Measurements from ENCODE around the gene AADACL4.
"Not testable (repeated sequence)": the region's sequence is repeated elsewhere in the genome, so short reads cannot be mapped to it uniquely, and the experiment has no call there.

Gene AADACL4

GRCh38 chr1:12649971-12650421, 6.1 kb downstream of the AADACL4 start:
- no peaks in the 10 kb centered on the region for H3K4me1 Mint-ChIP-seq
- H3K27me3 Mint-ChIP-seq = peaks cover 35 to 43% of the 10 kb centered on the region in 2 donors
- ATAC-seq (replicated peaks) (no peak), DNase-seq (no peak)
- no peaks in the 10 kb centered on the region for H3K36me3 Mint-ChIP-seq
- H3K9me3 Mint-ChIP-seq = no peaks in the 10 kb centered on the region
- H3K4me3 Mint-ChIP-seq = no peak overlapping the region
- H3K27ac Mint-ChIP-seq = no peak overlapping the region

GRCh38 chr1:12654004-12654567, 10.2 kb downstream of the AADACL4 start:
- peaks cover 36 to 41% of the 10 kb centered on the region in 2 donors for H3K27me3 Mint-ChIP-seq
- no peak overlapping the region for H3K4me3 Mint-ChIP-seq
- DNase-seq = no peak
- peaks cover 6% of the 10 kb centered on the region in 2 donors for H3K4me1 Mint-ChIP-seq
- H3K36me3 Mint-ChIP-seq = no peaks in the 10 kb centered on the region
- H3K9me3 Mint-ChIP-seq = no peaks in the 10 kb centered on the region
- ATAC-seq (replicated peaks) = no peak
- H3K27ac Mint-ChIP-seq = no peak overlapping the region

GRCh38 chr1:12654657-12655056, 10.8 kb downstream of the AADACL4 start:
- ATAC-seq (replicated peaks) = no peak
- no peak for DNase-seq
- H3K4me3 Mint-ChIP-seq = no peak overlapping the region
- no peaks in the 10 kb centered on the region for H3K36me3 Mint-ChIP-seq
- peaks cover 34 to 38% of the 10 kb centered on the region in 2 donors for H3K27me3 Mint-ChIP-seq
- H3K4me1 Mint-ChIP-seq = peaks cover 6 to 8% of the 10 kb centered on the region in 2 donors
- no peak overlapping the region for H3K27ac Mint-ChIP-seq
- no peaks in the 10 kb centered on the region for H3K9me3 Mint-ChIP-seq

- Mint-ChIP-seq H3K4me3 (no peak overlapping the region), H3K36me3 (no peaks in the 10 kb centered on the region), H3K4me1 (peaks cover 6 to 8% of the 10 kb centered on the region in 2 donors), H3K27me3 (peaks cover 28 to 30% of the 10 kb centered on the region in 2 donors), H3K27ac (no peak overlapping the region), H3K9me3 (no peaks in the 10 kb centered on the region)
- ATAC-seq (replicated peaks) (no peak), DNase-seq (no peak)
Observed at GRCh38 chr1:12656575-12656974, 12.7 kb downstream of the AADACL4 start.

GRCh38 chr1:12657060-12657884, 13.4 kb downstream of the AADACL4 start:
- Mint-ChIP-seq H3K4me1 (peaks cover 6 to 8% of the 10 kb centered on the region in 2 donors), H3K27me3 (peaks cover 23 to 25% of the 10 kb centered on the region in 2 donors), H3K9me3 (no peaks in the 10 kb centered on the region), H3K4me3 (no peak overlapping the region), H3K36me3 (no peaks in the 10 kb centered on the region), H3K27ac (no peak overlapping the region)
- ATAC-seq (replicated peaks) (no peak), DNase-seq (no peak)

- not testable (repeated sequence) for H3K27ac Mint-ChIP-seq; ATAC-seq (replicated peaks); DNase-seq; H3K4me3 Mint-ChIP-seq; H3K9me3 Mint-ChIP-seq; H3K36me3 Mint-ChIP-seq; H3K4me1 Mint-ChIP-seq
- H3K27me3 Mint-ChIP-seq = peaks cover 23 to 25% of the 10 kb centered on the region in 2 donors
Observed at GRCh38 chr1:12657885-12658512, 14.1 kb downstream of the AADACL4 start.

GRCh38 chr1:12658531-12659453, 14.9 kb downstream of the AADACL4 start:
- H3K27ac Mint-ChIP-seq = no peak overlapping the region
- H3K36me3 Mint-ChIP-seq = no peaks in the 10 kb centered on the region
- peak overlapping the region; percentile 1 to 31 for H3K4me3 Mint-ChIP-seq
- peaks cover 6 to 8% of the 10 kb centered on the region in 2 donors for H3K4me1 Mint-ChIP-seq
- peaks cover 3% of the 10 kb centered on the region in 2 donors for H3K9me3 Mint-ChIP-seq
- H3K27me3 Mint-ChIP-seq = peaks cover 23 to 28% of the 10 kb centered on the region in 2 donors
- ATAC-seq (replicated peaks) = peak; percentile 80 to 86
- DNase-seq = peak; percentile 49

- Mint-ChIP-seq H3K4me3 (no peak overlapping the region), H3K27ac (no peak overlapping the region), H3K4me1 (peaks cover 6 to 8% of the 10 kb centered on the region in 2 donors), H3K9me3 (peaks cover 3% of the 10 kb centered on the region in 2 donors), H3K36me3 (no peaks in the 10 kb centered on the region), H3K27me3 (peaks cover 18 to 28% of the 10 kb centered on the region in 2 donors)
- ATAC-seq (replicated peaks) = no peak
- no peak for DNase-seq
Observed at GRCh38 chr1:12661606-12662219, 17.8 kb downstream of the AADACL4 start.

- Mint-ChIP-seq H3K4me1 (peaks cover 6 to 8% of the 10 kb centered on the region in 2 donors), H3K27ac (no peak overlapping the region), H3K36me3 (no peaks in the 10 kb centered on the region), H3K9me3 (peaks cover 3% of the 10 kb centered on the region in 2 donors), H3K4me3 (no peak overlapping the region), H3K27me3 (peaks cover 14 to 23% of the 10 kb centered on the region in 2 donors)
- no peak for DNase-seq
- ATAC-seq (replicated peaks) = no peak
Observed at GRCh38 chr1:12662556-12662955, 18.7 kb downstream of the AADACL4 start.

GRCh38 chr1:12665511-12665910, 21.6 kb downstream of the AADACL4 start:
- no peak for DNase-seq
- Mint-ChIP-seq H3K27ac (no peak overlapping the region), H3K27me3 (peaks cover 0 to 7% of the 10 kb centered on the region in 2 donors), H3K9me3 (peaks cover 10 to 13% of the 10 kb centered on the region in 2 donors), H3K36me3 (no peaks in the 10 kb centered on the region), H3K4me3 (no peak overlapping the region), H3K4me1 (no peaks in the 10 kb centered on the region)
- ATAC-seq (replicated peaks) = no peak

- H3K4me1 Mint-ChIP-seq = no peaks in the 10 kb centered on the region
- H3K36me3 Mint-ChIP-seq = no peaks in the 10 kb centered on the region
- no peak overlapping the region for H3K4me3 Mint-ChIP-seq
- ATAC-seq (replicated peaks) = no peak
- no peak for DNase-seq
- peaks cover 10 to 13% of the 10 kb centered on the region in 2 donors for H3K9me3 Mint-ChIP-seq
- H3K27ac Mint-ChIP-seq = no peak overlapping the region
- H3K27me3 Mint-ChIP-seq = peaks cover under 1 to 7% of the 10 kb centered on the region in 2 donors
Observed at GRCh38 chr1:12666141-12666735, 22.4 kb downstream of the AADACL4 start.

- Mint-ChIP-seq H3K36me3 (no peaks in the 10 kb centered on the region), H3K27ac (no peak overlapping the region), H3K9me3 (peaks cover 6 to 10% of the 10 kb centered on the region in 2 donors), H3K4me3 (no peak overlapping the region), H3K4me1 (no peaks in the 10 kb centered on the region), H3K27me3 (peaks cover 18 to 20% of the 10 kb centered on the region in 2 donors)
- ATAC-seq (replicated peaks) (no peak), DNase-seq (no peak)
Observed at GRCh38 chr1:12669529-12670068, 25.7 kb downstream of the AADACL4 start.

GRCh38 chr1:12674358-12674757, 30.5 kb downstream of the AADACL4 start:
- Mint-ChIP-seq H3K9me3 (peaks cover 0 to 2% of the 10 kb centered on the region in 2 donors), H3K4me1 (no peaks in the 10 kb centered on the region), H3K36me3 (no peaks in the 10 kb centered on the region), H3K4me3 (no peak overlapping the region), H3K27me3 (peaks cover 36 to 50% of the 10 kb centered on the region in 2 donors), H3K27ac (no peak overlapping the region)
- ATAC-seq (replicated peaks) (no peak), DNase-seq (no peak)

All from stimulated activated naive B cell treated with anti-CD40 and anti-IgM and Interleukin-4, amounts not matched to agents 10 μg/mL and 1 μg/mL and 100 μg/mL, for 72 hours (primary cell).